DND-41 (cell line): ENCODE data around the gene SREK1IP1.

ENCODE experiments used
- ATAC-seq: fragments of 200-7000 bp; cut with Tn5 transposase; 3 replicates; pipeline ENCODE4 v1.9.1; 2021; ENCODE audit warnings: low read depth; ENCODE audit not compliant: insufficient read depth
- DNase-seq: peaks from one replicate; pipeline ENCODE4 v3.0.0-alpha.2; 2020
- H2AFZ ChIP-seq: 2 replicates; pipeline ENCODE4 v1.6.0; 2012; ENCODE audit warnings: low read depth, low read length
- H3K27ac ChIP-seq: 2 replicates; pipeline ENCODE4 v1.5.1; 2012; ENCODE audit warnings: low read length, inconsistent platforms
- H3K27me3 ChIP-seq: fragments of 200-600 bp; sonication (generic); 2 replicates; pipeline ENCODE4 v1.6.0; 2012; ENCODE audit warnings: low read length, mild to moderate bottlenecking, inconsistent platforms; ENCODE audit not compliant: insufficient read depth, poor library complexity
- H3K36me3 ChIP-seq: 2 replicates; pipeline ENCODE4 v1.5.1; 2012; ENCODE audit warnings: low read length, inconsistent platforms; ENCODE audit not compliant: insufficient read depth
- H3K4me1 ChIP-seq: 2 replicates; pipeline ENCODE4 v1.5.1; 2012; ENCODE audit warnings: mild to moderate bottlenecking, low read length; ENCODE audit not compliant: insufficient read depth
- H3K4me2 ChIP-seq: 2 replicates; pipeline ENCODE4 v1.6.0; 2012; ENCODE audit warnings: mild to moderate bottlenecking, moderate library complexity, low read length, inconsistent platforms; ENCODE audit not compliant: insufficient read depth
- H3K4me3 ChIP-seq, 2 experiments: fragments of 200-600 bp in 1 of 2; shearing (Covaris generic) in 1 of 2; 2 replicates each; pipeline ENCODE4 v1.5.1; 2012 to 2016; ENCODE audit warnings: inconsistent platforms in 2 of 2, low read length in 2 of 2, mild to moderate bottlenecking in 2 of 2, low read depth in 1 of 2, moderate library complexity in 1 of 2
- H3K79me2 ChIP-seq: 2 replicates; pipeline ENCODE4 v1.6.0; 2012; ENCODE audit warnings: low read length, inconsistent platforms; ENCODE audit not compliant: insufficient read depth
- H3K9ac ChIP-seq: 2 replicates; pipeline ENCODE4 v1.6.0; 2012; ENCODE audit warnings: low read depth, mild to moderate bottlenecking, inconsistent platforms, low read length, moderate library complexity
- H3K9me3 ChIP-seq: 2 replicates; pipeline ENCODE4 v1.5.1; 2012; ENCODE audit warnings: low read length, moderate library complexity, mild to moderate bottlenecking, inconsistent platforms; ENCODE audit not compliant: insufficient read depth, severe bottlenecking
- H4K20me1 ChIP-seq: 2 replicates; pipeline ENCODE4 v1.6.0; 2012; ENCODE audit warnings: low read length; ENCODE audit not compliant: insufficient read depth
- EZH2 ChIP-seq: IDR thresholded peaks from 3 replicates; pipeline ENCODE4 v1.6.1; 2012; ENCODE audit warnings: borderline replicate concordance, low read depth, mild to moderate bottlenecking, moderate library complexity, low read length, inconsistent platforms; ENCODE audit not compliant: severe bottlenecking
- TF ChIP-seq, protein P1 (sequence below): IDR thresholded peaks from 2 replicates; pipeline ENCODE4 v1.5.1; 2012; ENCODE audit warnings: borderline replicate concordance, low read length, moderate library complexity, mild to moderate bottlenecking; ENCODE audit not compliant: poor library complexity, severe bottlenecking; ENCODE audit errors: extremely low read depth

The SREK1IP1 gene

GRCh38 chr5:64758901-64759300 is 9.6 kb downstream of the SREK1IP1 start:
- Histone ChIP-seq H3K27ac (no peak overlapping the region), H3K79me2 (peaks cover 84% of the 10 kb centered on the region), H3K4me1 (no peaks in the 10 kb centered on the region), H3K36me3 (peaks cover 16% of the 10 kb centered on the region; the same call in 1 of the 2 replicates), H3K27me3 (no peaks in the 10 kb centered on the region), H3K9ac (no peak overlapping the region), H3K4me2 (no peak overlapping the region), H3K9me3 (no peaks in the 10 kb centered on the region), H3K4me3 (no peak overlapping the region), H4K20me1 (peaks cover 14% of the 10 kb centered on the region; the same call in 1 of the 2 replicates), H2AFZ (no peak overlapping the region)
- TF ChIP-seq, protein P1, sequence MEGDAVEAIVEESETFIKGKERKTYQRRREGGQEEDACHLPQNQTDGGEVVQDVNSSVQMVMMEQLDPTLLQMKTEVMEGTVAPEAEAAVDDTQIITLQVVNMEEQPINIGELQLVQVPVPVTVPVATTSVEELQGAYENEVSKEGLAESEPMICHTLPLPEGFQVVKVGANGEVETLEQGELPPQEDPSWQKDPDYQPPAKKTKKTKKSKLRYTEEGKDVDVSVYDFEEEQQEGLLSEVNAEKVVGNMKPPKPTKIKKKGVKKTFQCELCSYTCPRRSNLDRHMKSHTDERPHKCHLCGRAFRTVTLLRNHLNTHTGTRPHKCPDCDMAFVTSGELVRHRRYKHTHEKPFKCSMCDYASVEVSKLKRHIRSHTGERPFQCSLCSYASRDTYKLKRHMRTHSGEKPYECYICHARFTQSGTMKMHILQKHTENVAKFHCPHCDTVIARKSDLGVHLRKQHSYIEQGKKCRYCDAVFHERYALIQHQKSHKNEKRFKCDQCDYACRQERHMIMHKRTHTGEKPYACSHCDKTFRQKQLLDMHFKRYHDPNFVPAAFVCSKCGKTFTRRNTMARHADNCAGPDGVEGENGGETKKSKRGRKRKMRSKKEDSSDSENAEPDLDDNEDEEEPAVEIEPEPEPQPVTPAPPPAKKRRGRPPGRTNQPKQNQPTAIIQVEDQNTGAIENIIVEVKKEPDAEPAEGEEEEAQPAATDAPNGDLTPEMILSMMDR: no peak
- TF ChIP-seq EZH2: no peak
- DNase-seq (no peak), ATAC-seq (no peak)

DNA sequence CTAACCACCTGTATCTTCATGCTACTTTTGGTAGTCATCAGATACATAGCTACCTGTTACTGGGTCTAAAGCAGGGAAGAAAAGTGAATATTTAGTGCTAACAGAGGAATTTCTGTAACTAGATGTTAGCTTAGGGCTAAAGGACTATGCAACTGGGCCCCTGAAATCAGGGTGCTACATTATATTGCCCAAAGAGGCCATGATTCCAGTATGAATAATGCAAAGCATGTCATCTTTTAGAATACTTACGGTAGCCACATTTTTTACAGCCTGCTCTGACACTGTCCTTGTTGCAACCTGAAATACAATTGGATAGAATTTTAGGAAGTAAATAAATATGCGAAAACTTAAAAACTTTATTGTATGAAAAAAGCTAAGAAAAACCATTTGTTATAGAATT is 14.4 kb downstream of the SREK1IP1 start:
- H3K79me2 ChIP-seq: peaks cover 39% of the 10 kb centered on the region
- peaks cover 11% of the 10 kb centered on the region; the same call in 1 of the 2 replicates for H3K36me3 ChIP-seq
- H3K4me2 ChIP-seq: no peak overlapping the region
- ATAC-seq: no peak
- TF ChIP-seq, protein P1: no peak
- no peak for TF ChIP-seq EZH2
- H3K9me3 ChIP-seq: no peaks in the 10 kb centered on the region
- no peak overlapping the region for H3K9ac ChIP-seq
- H3K4me3 ChIP-seq: no peak overlapping the region
- H3K27me3 ChIP-seq: no peaks in the 10 kb centered on the region
- DNase-seq: no peak
- peaks cover 12% of the 10 kb centered on the region; the same call in 1 of the 2 replicates for H4K20me1 ChIP-seq
- H2AFZ ChIP-seq: no peak overlapping the region
- H3K27ac ChIP-seq: no peak overlapping the region
- H3K4me1 ChIP-seq: no peaks in the 10 kb centered on the region

GRCh38 chr5:64749385-64749784 is 19.1 kb downstream of the SREK1IP1 start:
- DNase-seq: no peak

More at GRCh38 chr5:64749385-64749784, 19.1 kb downstream of the SREK1IP1 start:
- Histone ChIP-seq H4K20me1 (peaks cover 3% of the 10 kb centered on the region; the same call in 1 of the 2 replicates), H3K27ac (no peak overlapping the region), H3K9ac (no peak overlapping the region), H3K27me3 (no peaks in the 10 kb centered on the region), H3K79me2 (peaks cover 5% of the 10 kb centered on the region; the same call in 1 of the 2 replicates), H2AFZ (no peak overlapping the region), H3K9me3 (no peaks in the 10 kb centered on the region), H3K4me3 (no peak overlapping the region), H3K4me2 (no peak overlapping the region), H3K4me1 (no peaks in the 10 kb centered on the region), H3K36me3 (peaks cover 12% of the 10 kb centered on the region; the same call in 1 of the 2 replicates)
- TF ChIP-seq EZH2: no peak
- TF ChIP-seq, protein P1: no peak
- no peak for ATAC-seq
